HepG2 (cell line): ENCODE measurements around the gene RBM44. TPM values are rescaled to one million over a fixed set of nuclear protein-coding genes. Genes with fewer than 3 reads are reported as not detected.

Experiments
- FLYWCH1 ChIP-seq: sonication (generic); formaldehyde crosslinking; IDR thresholded peaks from 2 replicates; pipeline ENCODE4 v1.8.1; 2023; ENCODE audit warnings: mild to moderate bottlenecking, missing genetic modification reagents
- KDM5B ChIP-seq: sonication (generic); formaldehyde crosslinking; IDR thresholded peaks from 2 replicates; pipeline ENCODE4 v1.4.0; 2020; ENCODE audit warnings: missing genetic modification reagents, mild to moderate bottlenecking, borderline replicate concordance
- MYPOP ChIP-seq: sonication (generic); formaldehyde crosslinking; IDR thresholded peaks from 2 replicates; pipeline ENCODE4 v1.8.1; 2023; ENCODE audit warnings: mild to moderate bottlenecking, moderate library complexity, missing genetic modification reagents
- NKX3-1 ChIP-seq: sonication (generic); formaldehyde crosslinking; IDR thresholded peaks from 2 replicates; pipeline ENCODE4 v1.5.0; 2020; ENCODE audit warnings: missing genetic modification reagents
- SMC3 ChIP-seq: IDR thresholded peaks from 2 replicates; pipeline ENCODE4 v1.6.1; 2011; ENCODE audit warnings: low read length, improper control_type of control experiment
- SP5 ChIP-seq: IDR thresholded peaks from 2 replicates; pipeline ENCODE4 v1.6.1; 2016; ENCODE audit warnings: low read depth, borderline replicate concordance
- YY1 ChIP-seq: IDR thresholded peaks from 2 replicates; pipeline ENCODE4 v1.6.1; 2011; ENCODE audit warnings: low read length, low read depth, moderate library complexity, mild to moderate bottlenecking; ENCODE audit not compliant: insufficient read depth, insufficient replicate concordance
- ZBTB20 ChIP-seq: sonication (generic); formaldehyde crosslinking; IDR thresholded peaks from 2 replicates; pipeline ENCODE4 v1.8.1; 2023; ENCODE audit warnings: missing genetic modification reagents, low read depth, mild to moderate bottlenecking, borderline replicate concordance
- ZFP90 ChIP-seq: sonication (generic); formaldehyde crosslinking; IDR thresholded peaks from 2 replicates; pipeline ENCODE4 v1.8.0; 2022; ENCODE audit warnings: missing genetic modification reagents, mild to moderate bottlenecking, inconsistent platforms, borderline replicate concordance
- ZKSCAN8 ChIP-seq: IDR thresholded peaks from 2 replicates; pipeline ENCODE4 v1.6.1; 2016; ENCODE audit warnings: borderline replicate concordance, missing genetic modification reagents, missing compliant biosample characterization
- ZNF235 ChIP-seq: sonication (generic); formaldehyde crosslinking; IDR thresholded peaks from 2 replicates; pipeline ENCODE4 v1.8.1; 2023; ENCODE audit warnings: mild to moderate bottlenecking, missing genetic modification reagents, borderline replicate concordance
- ZNF318 ChIP-seq: sonication (generic); formaldehyde crosslinking; IDR thresholded peaks from 2 replicates; pipeline ENCODE4 v1.4.0; 2020; ENCODE audit warnings: mild to moderate bottlenecking, missing genetic modification reagents
- ZNF44 ChIP-seq: sonication (generic); formaldehyde crosslinking; IDR thresholded peaks from 2 replicates; pipeline ENCODE4 v1.5.1; 2020; ENCODE audit warnings: mild to moderate bottlenecking, missing genetic modification reagents
- ZNF75D ChIP-seq: sonication (generic); formaldehyde crosslinking; IDR thresholded peaks from 2 replicates; pipeline ENCODE4 v1.8.1; 2023; ENCODE audit warnings: missing genetic modification reagents, mild to moderate bottlenecking, borderline replicate concordance
- ZNF83 ChIP-seq: sonication (generic); formaldehyde crosslinking; IDR thresholded peaks from 2 replicates; pipeline ENCODE4 v1.4.0; 2020; ENCODE audit warnings: missing genetic modification reagents, mild to moderate bottlenecking, borderline replicate concordance
- polyA plus RNA-seq, 8 experiments: library from polyadenylated mRNA; depleted of rRNA in 3 of 8; stranded (reverse) in 7 of 8; unstranded in 1 of 8; fragments of >200 nt; fragmentation: Illumina TruSeq in 4 of 8; extraction: Trizol in 4 of 8; gene quantifications; 2 replicates each; pipeline versions ENCODE4 v1.2.1 to v1.2.3, GENCODE V29; 2011 to 2016; ENCODE audit warnings: low read depth in 4 of 8, missing spikeins in 1 of 8, mixed read lengths in 1 of 8; ENCODE audit not compliant: insufficient read depth in 1 of 8
- total RNA-seq, 5 experiments: library from RNA; depleted of rRNA; stranded (reverse); fragments of >200 nt; fragmentation: Illumina TruSeq; extraction: Trizol; gene quantifications; 2 replicates each; pipeline ENCODE4 v1.2.3, GENCODE V29; 2016; ENCODE audit warnings: low read depth in 1 of 5

The RBM44 gene
- total and polyA plus RNA-seq, 2 of the 13 experiments (the other 11 are each of a cell fraction or from before 2014, with no cell fraction given) = 0.13 to 0.50 TPM

GRCh38 chr2:237774811-237775553 is 23.6 kb upstream of the RBM44 start (continued):
- TF ChIP-seq ZNF318 (CRISPR knock-in tag) (no peak), ZKSCAN8 (CRISPR knock-in tag) (no peak), ZNF75D (CRISPR knock-in tag) (no peak), ZFP90 (CRISPR knock-in tag) (no peak), ZNF235 (no peak), SP5 (0 out of 2 replicates have a peak, but pooled peaks have one; percentile 51), ZNF83 (CRISPR knock-in tag) (no peak), ZBTB20 (CRISPR knock-in tag) (0 out of 2 replicates have a peak, but pooled peaks have one; percentile 55), NKX3-1 (CRISPR knock-in tag) (no peak), YY1 (no peak), FLYWCH1 (CRISPR knock-in tag) (0 out of 2 replicates have a peak, but pooled peaks have one; percentile 36), KDM5B (no peak), SMC3 (peak; percentile 84), ZNF44 (CRISPR knock-in tag) (no peak; the same call in 1 of the 2 replicates), MYPOP (no peak)
